ENCODE results near the gene ATG4A.

DNA sequence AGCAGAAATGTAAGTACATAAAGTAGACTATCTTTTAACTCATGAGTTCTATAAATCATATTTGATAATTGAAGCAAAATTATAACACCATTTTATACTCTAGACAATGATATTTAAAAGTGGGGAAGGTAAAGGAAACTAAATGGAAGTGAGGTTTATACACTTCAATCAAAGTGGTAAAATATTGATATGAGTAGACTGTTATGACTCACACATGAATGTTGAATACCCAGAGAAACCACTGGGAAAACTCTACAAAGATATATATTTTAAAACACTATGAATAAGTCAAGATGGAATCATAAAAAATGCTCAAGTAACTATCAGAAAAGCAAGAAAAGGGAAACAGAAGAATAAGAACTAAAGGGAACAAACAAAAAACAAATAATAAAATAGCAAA, 38.4 kb upstream of the ATG4A start:
- TF ChIP-seq, protein P1, sequence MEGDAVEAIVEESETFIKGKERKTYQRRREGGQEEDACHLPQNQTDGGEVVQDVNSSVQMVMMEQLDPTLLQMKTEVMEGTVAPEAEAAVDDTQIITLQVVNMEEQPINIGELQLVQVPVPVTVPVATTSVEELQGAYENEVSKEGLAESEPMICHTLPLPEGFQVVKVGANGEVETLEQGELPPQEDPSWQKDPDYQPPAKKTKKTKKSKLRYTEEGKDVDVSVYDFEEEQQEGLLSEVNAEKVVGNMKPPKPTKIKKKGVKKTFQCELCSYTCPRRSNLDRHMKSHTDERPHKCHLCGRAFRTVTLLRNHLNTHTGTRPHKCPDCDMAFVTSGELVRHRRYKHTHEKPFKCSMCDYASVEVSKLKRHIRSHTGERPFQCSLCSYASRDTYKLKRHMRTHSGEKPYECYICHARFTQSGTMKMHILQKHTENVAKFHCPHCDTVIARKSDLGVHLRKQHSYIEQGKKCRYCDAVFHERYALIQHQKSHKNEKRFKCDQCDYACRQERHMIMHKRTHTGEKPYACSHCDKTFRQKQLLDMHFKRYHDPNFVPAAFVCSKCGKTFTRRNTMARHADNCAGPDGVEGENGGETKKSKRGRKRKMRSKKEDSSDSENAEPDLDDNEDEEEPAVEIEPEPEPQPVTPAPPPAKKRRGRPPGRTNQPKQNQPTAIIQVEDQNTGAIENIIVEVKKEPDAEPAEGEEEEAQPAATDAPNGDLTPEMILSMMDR (IDR thresholded peaks at IDR 0.05; ENCODE audit: borderline replicate concordance, extremely low read depth, low read length, poor library complexity, severe bottlenecking): no peak
- TF ChIP-seq EZH2 (IDR thresholded peaks at IDR 0.05; ENCODE audit: borderline replicate concordance, low read depth, low read length, severe bottlenecking): no peak
